NCI-H1694 treated with DMSO at 0.1 percent for 48 hours (cell line): ENCODE results near the gene RAB26.

ENCODE experiments used
- DNase-seq: peaks from one replicate; lab custom pipeline; 2025; lab: John Stamatoyannopoulos, UW

Gene RAB26

DNA sequence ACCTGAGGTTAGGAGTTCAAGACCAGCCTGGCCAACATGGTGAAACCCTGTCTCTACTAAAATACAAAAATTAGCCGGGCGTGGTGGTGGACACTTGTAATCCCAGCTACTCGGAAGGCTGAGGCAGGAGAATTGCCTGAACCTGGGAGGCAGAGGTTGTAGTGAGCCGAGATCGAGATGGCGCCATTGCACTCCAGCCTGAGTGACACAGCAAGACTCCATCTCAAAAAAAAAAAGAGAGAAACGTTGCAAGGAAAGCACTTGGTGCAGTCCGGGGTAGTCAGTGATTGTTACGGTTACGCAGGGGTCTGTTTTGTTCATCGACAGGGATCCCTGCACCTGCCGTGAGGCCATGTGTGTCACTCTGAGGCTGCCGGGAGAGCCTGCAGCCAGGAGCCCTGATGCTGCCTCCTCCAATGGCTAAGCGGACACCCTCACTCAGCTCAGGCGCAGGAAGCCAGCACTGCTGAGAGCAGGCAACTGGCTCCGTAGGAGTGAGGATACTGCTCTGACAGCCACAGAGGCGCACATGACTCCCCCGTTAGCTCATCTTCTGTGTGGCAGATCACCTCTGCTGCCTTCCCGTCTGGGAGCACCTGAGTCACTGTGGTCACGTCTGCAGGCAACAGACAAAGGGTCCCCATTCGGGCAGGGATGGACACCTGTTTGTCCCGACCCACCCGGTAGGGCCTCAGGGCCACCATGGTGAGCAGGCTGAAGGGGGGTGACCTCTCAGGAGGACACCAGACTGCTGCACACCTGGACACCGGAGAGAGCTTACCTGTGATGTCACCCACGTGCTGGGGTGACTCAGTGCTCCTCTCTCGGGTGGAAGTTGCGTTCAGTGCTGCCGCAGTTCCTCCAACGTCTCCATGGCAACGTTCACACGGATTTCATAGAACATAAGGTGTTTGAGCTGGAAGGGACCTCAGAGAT is 5.2 kb upstream of the RAB26 start:
- DNase-seq, result no peak

DNA sequence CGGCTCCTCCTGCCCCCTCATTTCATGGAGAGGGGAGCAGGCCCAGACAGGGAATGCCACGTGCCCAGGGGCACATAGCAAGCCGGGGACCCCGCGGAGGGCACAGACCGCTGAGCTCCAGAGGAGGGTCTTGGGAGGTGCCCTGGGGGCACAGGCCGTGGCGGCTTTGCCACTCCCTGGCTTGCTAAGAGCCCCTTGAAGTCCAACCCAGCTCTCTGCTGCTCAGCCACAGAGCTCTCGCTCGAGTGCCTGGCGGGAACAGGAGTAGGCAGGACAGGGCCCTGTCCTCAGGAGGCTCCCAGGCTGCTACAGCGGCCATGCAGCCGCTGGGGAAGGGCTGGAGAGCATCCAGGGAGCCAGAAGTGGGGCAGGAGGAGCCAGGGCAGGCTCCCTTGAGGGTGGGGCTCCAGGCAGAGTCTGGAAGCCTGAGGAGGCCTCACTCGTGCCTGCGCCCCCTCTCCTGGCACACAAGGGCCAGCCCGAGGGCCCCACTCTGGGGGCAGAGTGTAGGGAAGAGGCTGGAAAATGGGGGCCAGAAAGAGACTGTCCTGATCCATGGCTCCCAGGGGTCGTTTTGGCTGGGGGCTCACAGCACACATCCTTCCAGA is 4.4 kb upstream of the RAB26 start:
- DNase-seq, result no peak

DNA sequence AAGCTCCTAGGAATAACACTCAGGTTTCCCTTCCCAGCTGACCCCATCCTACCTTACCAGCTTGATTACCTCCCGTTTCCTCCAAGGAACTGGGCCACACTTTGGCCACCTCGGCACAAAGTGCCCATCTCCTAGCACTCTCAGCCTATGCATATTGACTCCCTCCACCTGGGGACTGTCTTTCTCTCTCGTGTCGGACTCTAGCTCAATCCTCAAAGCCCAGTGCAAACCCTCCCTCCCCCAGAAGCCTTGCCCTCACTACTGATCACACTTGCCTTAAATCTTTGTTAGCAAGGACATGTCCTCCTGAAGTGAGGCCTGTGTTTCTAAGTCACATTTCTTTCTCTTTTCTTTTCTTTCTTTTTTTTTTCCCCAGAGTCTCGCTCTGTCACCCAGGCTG is 2.6 kb upstream of the RAB26 start:
- DNase-seq, result no peak

DNA sequence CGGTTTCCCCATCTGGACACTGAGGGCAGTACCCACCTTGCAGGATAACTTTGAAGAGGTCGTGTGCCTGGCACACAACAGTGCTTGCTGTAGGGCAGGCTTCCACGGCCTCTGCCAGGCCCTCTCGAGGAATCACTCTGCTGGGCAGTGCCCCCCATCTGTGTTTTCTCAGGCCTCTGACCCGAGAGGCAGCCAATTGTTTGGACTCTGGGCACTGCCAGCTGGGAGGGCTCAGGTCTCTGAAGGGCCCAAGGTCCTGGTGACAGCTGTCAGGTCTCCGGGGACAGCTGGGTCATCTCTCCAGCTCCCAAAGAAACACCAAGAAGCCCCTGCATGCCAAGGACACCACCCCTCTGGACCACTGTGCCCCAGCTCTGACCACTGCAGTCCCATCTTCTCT is 1.0 kb upstream of the RAB26 start:
- no peak for DNase-seq

DNA sequence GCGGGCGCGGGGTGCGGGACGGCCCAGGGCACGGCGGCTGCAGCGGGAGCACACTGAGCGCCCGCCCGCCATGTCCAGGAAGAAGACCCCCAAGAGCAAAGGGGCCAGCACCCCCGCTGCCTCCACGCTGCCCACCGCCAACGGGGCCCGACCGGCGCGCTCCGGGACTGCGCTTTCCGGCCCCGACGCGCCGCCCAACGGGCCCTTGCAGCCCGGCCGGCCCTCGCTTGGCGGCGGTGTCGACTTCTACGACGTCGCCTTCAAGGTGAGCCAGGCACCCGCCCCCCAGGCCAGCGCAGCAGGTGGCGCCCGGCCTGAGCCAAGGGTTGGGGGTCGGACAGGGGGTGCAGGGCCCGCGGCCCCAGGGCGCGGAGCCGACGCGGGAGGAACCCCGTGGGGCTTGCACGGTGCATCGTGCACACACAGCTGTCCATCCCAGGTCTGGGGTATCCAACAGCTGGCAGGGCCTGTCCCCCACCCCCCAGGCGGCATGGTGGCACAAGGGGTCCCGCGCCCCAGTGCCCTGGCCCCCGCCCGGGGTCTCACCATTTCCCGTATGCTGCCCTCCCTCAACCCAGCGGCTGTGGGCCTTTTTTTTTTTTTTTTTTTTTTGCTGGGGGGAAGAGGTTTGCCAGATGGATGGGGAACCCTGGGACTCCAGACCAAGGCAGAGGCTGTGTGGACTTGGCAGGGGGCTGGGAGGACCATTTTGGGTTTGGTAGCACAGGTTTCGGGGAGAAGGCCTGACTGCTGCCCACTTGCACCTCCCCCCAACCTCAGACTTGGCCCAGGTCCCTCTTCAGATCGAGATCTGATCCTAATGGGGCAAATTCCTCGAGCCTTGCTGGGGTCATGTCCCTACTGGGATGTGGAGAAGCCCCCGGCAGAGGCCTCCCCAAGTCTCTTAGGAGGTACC is 547 bp downstream of the RAB26 start:
- DNase-seq, result no peak

DNA sequence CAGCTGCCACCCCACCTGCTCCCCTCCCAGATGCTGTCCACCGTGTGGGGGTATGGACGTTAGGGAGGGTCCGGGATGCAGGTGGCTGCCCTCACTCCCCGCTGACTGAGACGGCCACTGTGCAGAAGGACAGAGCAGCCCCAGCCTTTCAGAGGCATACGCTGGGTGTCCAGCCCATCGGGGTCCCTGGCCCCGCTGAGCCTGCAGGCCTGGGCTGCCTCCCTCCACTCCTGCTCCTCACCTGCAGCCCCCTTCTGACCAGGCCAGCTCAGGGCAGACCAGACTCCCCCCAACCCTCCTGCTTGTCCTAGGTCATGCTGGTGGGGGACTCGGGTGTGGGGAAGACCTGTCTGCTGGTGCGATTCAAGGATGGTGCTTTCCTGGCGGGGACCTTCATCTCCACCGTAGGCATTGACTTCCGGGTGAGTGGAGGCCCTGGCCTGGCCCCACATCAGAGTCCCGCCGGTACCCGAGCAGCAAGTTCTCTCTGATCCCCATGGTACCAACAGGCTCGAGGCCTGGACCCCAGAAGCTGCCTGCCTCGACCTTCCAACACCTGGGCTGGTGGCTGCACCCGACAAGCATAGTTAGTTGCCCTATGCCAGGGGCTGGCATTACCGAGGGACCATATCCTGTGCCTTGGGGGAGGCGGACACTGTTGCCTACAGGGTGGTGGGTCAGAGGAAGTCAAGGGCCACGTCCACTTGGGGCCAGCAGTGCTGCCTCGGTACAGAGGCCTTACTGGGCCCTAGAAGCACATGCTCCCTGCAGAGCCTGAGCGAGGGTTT is 1.4 kb downstream of the RAB26 start:
- peak; percentile 13 for DNase-seq

DNA sequence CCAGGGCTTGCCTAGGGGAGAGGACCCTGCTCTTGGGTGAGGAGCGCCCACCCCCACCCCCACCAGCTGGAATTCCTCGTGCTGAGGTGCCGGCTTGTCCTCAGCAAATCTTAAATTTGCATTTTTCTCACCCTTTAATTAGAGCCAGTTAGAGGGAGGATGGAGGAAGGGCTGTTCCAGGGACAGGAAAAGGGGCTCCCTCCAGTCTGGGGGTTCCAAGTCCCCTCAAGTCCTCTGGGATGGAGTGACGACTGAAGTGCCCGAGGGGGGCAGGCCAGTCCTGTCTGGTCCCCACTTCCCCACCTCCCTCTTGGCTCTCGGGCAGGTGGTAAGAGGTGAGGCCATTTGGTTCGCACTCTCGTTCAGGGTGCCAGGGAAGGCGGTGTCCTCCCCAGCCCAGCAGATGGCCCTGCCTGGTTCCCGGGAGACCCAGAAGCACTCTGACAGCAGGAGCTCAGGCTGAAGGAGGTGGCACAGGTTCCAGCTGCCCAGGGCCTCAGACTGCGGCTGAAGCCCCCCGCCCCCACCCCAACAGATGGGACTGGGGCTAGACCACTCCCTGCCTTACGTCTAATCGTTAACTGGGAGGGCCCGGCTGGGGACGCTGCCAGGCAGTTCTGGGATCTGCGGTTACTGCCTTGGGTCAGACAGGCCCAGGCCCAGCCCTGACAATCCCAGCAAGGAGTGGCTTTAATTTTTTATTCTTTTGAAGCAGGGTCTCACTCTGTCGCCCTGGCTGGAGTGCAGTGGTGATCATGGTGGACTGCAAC is 2.2 kb downstream of the RAB26 start:
- peak; percentile 87 for DNase-seq

DNA sequence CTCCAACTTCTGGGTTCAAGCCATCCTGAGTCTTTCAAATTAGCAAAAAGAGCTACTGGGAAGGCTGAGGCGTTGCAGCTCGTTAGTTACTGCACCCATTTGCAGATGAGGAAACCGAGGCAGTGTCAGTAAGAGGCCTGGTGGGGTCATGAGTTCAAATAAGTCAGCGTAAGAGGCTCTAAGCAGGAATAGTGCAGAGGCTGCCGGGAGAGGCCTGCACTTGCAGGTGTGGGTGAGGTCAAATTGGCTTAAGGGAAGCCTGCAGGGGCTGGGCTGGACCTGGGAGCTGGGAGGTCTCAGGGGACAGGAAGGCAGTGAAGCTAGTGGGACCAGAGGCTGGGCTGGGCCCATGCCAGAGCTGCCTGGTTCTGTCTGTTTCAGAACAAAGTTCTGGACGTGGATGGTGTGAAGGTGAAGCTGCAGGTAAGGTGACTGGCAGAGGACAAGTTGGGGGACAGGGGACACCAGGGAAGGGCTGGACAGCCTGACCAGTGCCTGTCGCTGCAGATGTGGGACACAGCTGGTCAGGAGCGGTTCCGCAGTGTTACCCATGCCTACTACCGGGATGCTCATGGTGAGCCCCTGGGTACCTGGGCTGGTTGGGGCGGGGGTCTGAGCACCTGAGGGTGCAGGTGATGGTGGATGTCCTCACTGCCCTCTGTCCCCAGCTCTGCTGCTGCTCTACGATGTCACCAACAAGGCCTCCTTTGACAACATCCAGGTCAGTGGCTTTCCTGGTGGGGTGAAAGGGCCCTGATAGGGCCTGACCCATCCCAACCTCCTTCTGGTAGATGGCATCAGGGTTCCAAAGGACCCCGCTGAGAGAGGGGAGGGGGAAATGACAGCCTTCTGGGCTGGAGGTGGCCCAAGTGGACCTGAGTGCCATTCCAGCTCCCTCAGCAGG is 3.0 kb downstream of the RAB26 start:
- peak; percentile 53 for DNase-seq

DNA sequence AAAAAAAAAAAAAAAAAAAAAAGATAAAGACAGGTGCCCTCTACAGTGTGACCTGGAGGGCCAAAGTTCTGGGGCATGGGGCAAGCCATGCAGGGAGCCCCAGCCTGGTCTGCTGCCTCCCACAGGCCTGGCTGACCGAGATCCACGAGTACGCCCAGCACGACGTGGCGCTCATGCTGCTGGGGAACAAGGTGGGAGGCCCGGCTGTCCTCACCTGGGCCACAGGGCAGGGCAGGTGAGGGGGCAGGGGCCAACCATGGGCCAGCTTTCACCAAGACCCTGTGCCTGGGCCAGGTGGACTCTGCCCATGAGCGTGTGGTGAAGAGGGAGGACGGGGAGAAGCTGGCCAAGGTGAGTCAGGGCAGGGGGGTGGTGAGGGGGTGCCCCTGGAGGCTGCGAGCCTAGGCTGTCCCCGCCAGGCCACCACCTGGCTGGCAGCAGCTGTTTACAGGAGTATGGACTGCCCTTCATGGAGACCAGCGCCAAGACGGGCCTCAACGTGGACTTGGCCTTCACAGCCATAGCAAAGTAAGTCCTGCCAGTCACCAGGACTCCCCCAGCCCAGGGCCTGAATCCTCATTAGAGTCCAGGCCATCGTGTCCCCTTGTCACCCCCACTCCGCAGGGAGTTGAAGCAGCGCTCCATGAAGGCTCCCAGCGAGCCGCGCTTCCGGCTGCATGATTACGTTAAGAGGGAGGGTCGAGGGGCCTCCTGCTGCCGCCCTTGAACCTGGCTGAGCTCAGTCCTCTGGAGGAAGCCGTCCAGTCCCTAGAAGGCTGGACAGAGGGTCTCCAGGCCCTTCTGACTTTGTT is 4.5 kb downstream of the RAB26 start:
- DNase-seq, result no peak

DNA sequence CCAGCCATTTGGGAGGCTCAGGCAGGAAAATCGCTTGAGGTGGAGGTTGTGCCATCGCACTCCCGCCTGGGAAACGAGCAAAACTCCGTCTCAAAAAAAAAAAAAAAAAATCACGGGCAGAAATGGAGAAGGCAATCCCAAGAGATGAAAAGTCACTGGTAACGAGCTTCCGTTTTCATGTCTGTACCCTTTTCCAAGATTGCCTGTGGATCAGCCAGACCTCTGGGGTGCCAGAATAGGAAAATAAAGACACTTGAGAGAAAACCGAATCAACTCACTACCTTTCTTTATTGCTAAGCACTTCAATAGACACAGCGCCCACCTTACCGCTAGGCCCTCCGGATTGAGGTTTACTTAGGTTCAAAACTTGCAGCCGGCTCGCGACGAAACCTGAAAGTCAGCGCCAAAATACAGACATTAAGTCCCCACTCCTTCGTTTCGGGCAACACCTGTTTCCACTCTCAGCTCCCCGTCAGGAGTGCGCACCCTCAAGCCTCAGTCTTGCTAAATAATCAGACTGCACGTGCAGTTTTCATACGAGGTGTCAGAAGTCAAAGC is 6.2 kb downstream of the RAB26 start:
- no peak for DNase-seq

DNA sequence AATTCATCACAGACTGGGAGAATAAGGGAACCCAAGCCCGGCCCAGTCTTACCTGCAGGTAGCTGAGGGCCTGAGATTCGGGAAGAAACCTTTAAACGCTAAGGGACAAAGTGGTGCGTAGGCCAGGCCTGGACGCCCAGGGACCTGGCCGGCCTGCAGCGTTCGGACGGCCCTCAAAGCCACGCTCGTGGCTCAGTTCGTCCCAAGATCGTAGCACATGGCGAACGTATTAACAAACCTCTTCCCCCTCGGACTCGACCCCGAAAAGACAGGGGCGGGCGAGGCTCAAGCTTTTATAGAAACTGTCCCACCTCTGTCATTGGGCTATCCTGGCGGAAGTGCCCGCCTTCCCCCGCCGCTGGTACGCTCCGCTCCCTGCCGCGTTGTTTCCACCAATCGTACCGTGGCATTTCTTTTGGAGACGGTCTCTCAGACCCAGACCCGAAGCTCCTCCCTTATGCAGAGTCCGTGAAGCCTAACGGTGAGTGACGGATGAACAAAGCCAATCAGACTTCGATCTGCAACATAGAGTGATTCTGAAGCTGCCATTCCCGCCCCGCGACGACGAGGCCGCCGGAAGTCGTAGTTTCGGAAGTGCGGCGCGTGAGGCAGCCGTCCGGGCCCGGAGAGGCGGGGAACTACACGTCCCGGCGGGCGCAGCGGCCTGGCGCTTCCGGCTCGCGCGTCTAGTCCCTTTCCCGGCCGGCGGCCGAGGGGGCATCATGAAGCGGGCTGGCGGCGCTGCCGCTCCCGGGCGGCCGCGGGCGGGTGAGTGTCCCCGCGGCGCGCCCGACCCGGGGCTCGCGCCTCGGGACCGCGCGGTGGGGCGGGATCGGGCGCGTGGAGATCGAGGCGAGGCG is 6.9 kb downstream of the RAB26 start, which contains the start of gene TRAF7:
TRAF7 (plus strand) TSS at position 692 of the 860 bp plus-strand sequence. CDS start 8,139 bp downstream, outside the sequence.
- DNase-seq, result peak; percentile 99

DNA sequence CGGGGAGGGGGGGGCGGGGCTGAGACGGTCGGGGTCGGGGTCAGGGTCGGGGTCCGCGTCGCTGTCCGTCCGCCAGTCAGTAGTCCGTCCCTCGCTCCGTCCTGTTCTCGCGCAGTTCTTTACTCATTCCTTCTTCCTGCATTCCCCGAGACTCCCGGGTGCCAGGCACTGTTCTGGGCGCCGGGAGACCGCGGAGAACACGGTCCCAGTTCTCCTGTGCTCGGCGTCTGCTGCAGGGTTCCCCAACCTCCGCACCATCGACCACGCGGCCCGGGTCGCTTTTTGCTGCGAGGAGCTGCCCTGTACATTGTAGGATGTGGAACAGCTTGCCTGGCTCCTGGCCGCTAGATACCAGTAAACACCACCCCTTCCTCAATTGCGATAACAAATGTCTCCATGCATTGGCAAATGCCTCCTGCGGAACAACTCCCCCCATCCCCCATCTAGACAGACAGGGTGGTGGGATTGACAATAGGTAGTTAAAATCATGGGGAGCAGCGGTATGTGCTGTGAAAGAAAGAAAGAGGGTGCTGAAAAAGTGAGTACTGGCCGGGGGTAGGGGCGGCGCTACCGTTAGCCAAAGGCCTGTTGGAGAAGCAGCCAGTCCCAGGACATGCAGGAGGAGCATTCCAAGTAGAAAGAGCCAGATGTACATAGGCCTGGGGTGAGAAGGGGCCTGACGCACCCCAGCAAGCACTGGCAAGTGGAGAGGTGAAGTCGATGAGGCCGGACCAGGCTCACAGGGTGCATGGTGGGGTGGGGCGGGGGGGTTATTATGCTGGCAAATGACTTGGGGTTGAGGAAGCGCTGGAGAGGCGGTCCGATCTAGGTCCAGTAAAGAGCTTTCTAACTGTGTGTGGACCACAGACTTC is 7.8 kb downstream of the RAB26 start:
- DNase-seq, result no peak

DNA sequence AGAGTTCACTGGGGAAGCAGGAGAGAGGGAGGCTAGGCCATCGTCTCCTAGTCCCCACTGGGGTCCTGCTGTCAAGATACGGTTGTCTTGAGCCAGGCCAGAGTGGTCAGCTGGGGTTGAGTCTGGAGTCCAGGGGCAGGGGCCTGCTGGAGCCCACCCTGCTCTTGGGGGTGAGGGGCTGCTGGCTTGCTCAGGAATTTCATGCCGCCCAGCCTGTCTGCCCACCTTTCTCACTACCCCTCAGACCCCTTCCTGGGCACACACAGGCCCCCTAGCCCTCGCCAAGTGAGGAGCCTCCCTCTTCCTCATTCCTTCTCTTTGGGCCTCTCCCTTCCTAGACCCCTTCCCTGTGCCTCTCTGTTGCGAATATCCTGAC is 8.4 kb downstream of the RAB26 start:
- no peak for DNase-seq

DNA sequence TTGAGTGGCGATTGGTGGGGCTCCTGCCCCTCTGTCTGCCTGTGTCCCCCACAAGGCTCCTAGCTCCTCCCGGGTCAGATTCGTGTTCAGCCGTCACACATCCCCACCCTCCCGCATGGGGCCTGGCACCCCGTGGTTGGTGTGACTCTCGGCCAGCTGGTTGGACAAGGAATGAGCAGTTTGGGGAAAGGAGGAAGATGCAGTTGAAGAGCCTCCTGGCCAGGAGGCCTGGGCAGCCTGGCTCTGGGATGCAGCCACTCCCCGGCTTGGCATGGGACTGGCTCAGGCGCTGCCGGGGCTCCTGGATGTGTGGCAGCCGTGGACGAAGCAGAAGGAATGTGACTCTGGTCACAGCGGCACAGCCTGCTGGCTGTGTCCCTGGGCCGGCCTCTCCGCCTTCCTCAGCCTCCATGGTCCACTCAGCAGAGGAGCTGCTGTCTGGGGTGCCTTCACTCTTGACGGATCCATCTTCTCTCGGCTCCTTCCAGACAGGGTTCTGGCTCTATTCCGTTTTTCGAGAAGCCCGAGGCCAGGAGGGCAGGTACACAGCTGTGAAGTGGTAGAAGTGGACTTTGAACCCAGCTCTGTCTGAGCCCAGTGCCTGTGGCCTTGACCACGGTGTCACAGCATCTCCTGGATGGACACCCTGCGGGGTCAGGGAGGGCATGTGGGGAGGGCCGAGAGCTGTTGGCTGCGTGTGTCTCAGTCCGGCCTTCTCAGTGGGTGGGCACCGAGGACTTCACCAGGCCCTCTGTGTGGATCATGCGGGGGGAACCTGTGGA is 9.2 kb downstream of the RAB26 start:
- no peak for DNase-seq

DNA sequence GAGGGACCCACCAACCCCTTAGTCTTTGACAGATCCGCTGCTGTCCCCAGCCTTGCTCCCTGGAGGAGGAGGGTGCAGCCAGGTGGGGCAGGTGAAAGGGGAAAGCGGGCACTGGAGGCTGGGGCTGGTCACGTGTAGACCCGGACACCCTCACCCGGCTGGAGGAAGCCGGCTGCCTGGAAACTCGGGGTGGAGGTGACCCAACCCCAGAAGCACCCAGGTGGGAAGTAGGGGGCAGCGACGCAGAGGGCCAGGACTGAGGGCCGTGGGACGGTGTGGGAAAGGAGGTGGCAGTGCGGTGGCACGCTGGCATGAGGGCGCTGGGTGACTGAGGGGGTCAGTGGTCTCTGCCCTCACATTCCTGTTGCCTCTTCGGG is 9.8 kb downstream of the RAB26 start:
- no peak for DNase-seq
